ENCODE data around the gene ARHGAP18. TPM values are rescaled to one million over a fixed set of nuclear protein-coding genes. Genes with fewer than 3 reads are reported as not detected.

ARHGAP18 gene
- total and polyA plus RNA-seq, 4 experiments from 2014 or later: 2.3 to 4.6 (median 4.0) TPM

DNA sequence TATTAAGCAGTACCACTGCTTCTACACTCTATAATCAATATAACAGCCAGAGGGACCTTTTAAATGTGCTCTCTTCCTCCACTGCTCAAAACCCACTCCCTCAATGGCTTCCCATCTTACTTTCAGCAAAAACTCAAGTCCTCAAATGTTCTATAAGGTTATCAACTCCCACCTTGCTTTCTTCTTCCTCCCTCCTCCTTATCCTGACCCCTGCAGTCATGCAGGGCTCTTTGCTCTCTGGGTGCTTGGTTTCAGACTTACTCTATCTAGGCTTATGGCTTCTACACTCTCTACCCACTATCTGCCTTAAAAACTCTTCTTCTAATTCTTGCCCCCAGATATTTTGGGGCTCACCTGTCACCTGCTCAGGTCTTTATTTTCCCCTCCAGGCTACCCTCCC is 5.3 kb downstream of the ARHGAP18 start:
- Histone ChIP-seq H3K36me3 (ENCODE audit: insufficient read depth, low read length) (no peaks in the 10 kb centered on the region), H3K4me1 (ENCODE audit: insufficient read depth, low read length) (peaks cover 29% of the 10 kb centered on the region), H3K9me3 (ENCODE audit: control insufficient read depth in 1 of 2, low read length in 2 of 2) (no peaks in the 10 kb centered on the region), H3K4me3 (ENCODE audit: low read length in 2 of 2) (no peak overlapping the region), H3K27ac (ENCODE audit: low read depth, low read length) (no peak overlapping the region), H3K27me3 (ENCODE audit: insufficient read depth, low read length) (no peaks in the 10 kb centered on the region)
- DNase-seq: no peak
- H3K4me3 Mint-ChIP-seq: no peak overlapping the region
- H3K9me3 Mint-ChIP-seq: no peaks in the 10 kb centered on the region
- no peaks in the 10 kb centered on the region for H3K27me3 Mint-ChIP-seq
- H3K4me1 Mint-ChIP-seq: peaks cover 23 to 38% (median 32%) of the 10 kb centered on the region in 4 donors
- ChIA-PET POLR2A (ENCODE audit: partially characterized antibody) (interaction anchor here (0.7 kb wide), 1 partner anchor 33 kb away, joined by 3 read pairs; no protein-coding TSS in a partner anchor), CTCF (ENCODE audit: partially characterized antibody) (interaction anchor here (1.0 kb wide), 1 partner anchor 10 kb away, joined by 3 read pairs; no protein-coding TSS in a partner anchor)
- H3K36me3 Mint-ChIP-seq: peaks cover 1 to 5% of the 10 kb centered on the region in 2 donors
- peak overlapping the region in 1 of 7 donors; percentile 27 for H3K27ac Mint-ChIP-seq
- intact Hi-C loops (cut with micrococcal nuclease): no loop called here

DNA sequence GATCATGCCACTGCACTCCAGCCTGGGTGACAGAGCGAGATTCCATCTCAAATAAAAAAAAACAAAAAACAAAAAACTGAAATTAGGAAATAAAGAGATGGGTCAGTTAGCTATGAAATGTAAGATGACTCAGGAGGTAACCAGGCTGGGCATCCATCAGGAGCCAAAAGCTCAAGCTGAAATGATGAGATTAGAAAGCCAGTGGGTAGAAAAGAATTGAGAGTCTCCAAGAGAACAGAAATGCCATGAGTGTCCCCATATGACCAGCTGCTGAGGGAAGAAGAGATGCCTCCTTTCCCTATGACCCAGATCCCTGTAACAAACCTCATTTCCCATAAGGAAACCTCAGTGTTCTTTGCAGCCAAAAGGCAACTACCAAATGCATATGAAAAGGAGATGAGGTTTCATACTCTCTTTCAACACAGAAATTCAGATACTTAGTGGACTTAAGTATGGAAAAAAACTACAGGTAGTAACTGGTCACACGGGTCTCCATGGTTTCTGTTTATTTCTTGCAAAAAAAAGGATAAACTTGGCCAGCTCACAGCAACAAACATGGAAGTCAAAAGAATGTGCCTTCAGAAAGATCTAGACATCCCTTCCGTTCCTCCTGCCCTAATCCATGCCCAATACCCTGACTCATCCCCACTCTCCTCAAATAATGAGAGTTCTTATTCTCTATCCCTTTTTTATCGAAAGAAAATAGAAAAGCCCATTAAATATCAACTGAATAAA is 8.1 kb downstream of the ARHGAP18 start:
- intact Hi-C loops (cut with micrococcal nuclease): no loop called here
- CTCF ChIA-PET (ENCODE audit: partially characterized antibody): interaction anchor here (1.2 kb wide), 1 partner anchor 18 kb away, joined by 3 read pairs; no protein-coding TSS in a partner anchor

DNA sequence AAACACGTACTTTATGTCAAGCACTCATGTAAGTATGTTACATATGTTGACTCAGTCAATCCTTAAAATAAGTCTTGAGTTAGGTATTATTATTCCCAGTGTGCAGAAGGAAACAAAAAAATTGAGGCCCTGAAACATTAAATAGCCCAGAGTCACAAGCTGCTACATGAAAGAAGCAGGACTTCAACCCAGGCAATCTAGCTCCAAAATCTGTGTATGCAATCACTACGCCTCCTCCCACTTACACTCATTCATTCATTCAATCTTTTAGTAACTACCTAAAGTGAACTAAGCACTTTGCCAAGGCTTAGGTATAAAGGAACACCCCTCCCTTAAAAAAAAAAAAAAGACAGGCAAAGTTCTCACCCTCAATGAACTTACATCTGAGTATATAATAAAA is 9.3 kb downstream of the ARHGAP18 start:
- no peaks in the 10 kb centered on the region for H3K9me3 ChIP-seq (ENCODE audit: control insufficient read depth in 1 of 2, low read length in 2 of 2)
- H3K27ac Mint-ChIP-seq: no peak overlapping the region
- H3K36me3 ChIP-seq (ENCODE audit: insufficient read depth, low read length): no peaks in the 10 kb centered on the region
- H3K27ac ChIP-seq (ENCODE audit: low read depth, low read length): no peak overlapping the region
- CTCF ChIA-PET (ENCODE audit: partially characterized antibody): interaction anchor here (1.0 to 2.4 kb wide), 5 partner anchors 9 to 103 kb away, joined by 3 to 8 read pairs (median 7); partner anchors contain the start of gene ARHGAP18
- H3K27me3 Mint-ChIP-seq: no peaks in the 10 kb centered on the region
- peaks cover 20% of the 10 kb centered on the region for H3K4me1 ChIP-seq (ENCODE audit: insufficient read depth, low read length)
- no peak overlapping the region for H3K4me3 ChIP-seq (ENCODE audit: low read length in 2 of 2)
- H3K4me3 Mint-ChIP-seq: no peak overlapping the region
- peaks cover 21 to 30% (median 25%) of the 10 kb centered on the region in 4 donors for H3K4me1 Mint-ChIP-seq
- no peaks in the 10 kb centered on the region for H3K27me3 ChIP-seq (ENCODE audit: insufficient read depth, low read length)
- intact Hi-C loops (cut with micrococcal nuclease): no loop called here
- H3K36me3 Mint-ChIP-seq: no peaks in the 10 kb centered on the region
- POLR2A ChIA-PET (ENCODE audit: partially characterized antibody): interaction anchor here (2.4 kb wide), 1 partner anchor 9 kb away, joined by 13 read pairs; the partner anchor contains the start of gene ARHGAP18
- DNase-seq: no peak
- H3K9me3 Mint-ChIP-seq: no peaks in the 10 kb centered on the region

More for the DNA sequence above, 8.1 kb downstream of the ARHGAP18 start:
- peaks cover 10% of the 10 kb centered on the region for H3K4me1 ChIP-seq (ENCODE audit: insufficient read depth, low read length)
- no peaks in the 10 kb centered on the region for H3K27me3 ChIP-seq (ENCODE audit: insufficient read depth, low read length)
- H3K4me3 ChIP-seq (ENCODE audit: low read length in 2 of 2): no peak overlapping the region
- H3K36me3 ChIP-seq (ENCODE audit: insufficient read depth, low read length): no peaks in the 10 kb centered on the region
- Mint-ChIP-seq H3K36me3 (peaks cover 0 to 5% of the 10 kb centered on the region in 2 donors), H3K27me3 (no peaks in the 10 kb centered on the region), H3K4me1 (peaks cover 12 to 17% (median 14%) of the 10 kb centered on the region in 4 donors), H3K4me3 (no peak overlapping the region), H3K9me3 (no peaks in the 10 kb centered on the region), H3K27ac (no peak overlapping the region)
- no peaks in the 10 kb centered on the region for H3K9me3 ChIP-seq (ENCODE audit: control insufficient read depth in 1 of 2, low read length in 2 of 2)
- H3K27ac ChIP-seq (ENCODE audit: low read depth, low read length): no peak overlapping the region
- POLR2A ChIA-PET (ENCODE audit: partially characterized antibody): interaction anchor here (0.7 to 1.1 kb wide), 2 partner anchors 8 to 72 kb away, joined by 3 to 4 read pairs; partner anchors contain the start of gene ARHGAP18
- DNase-seq: no peak

DNA sequence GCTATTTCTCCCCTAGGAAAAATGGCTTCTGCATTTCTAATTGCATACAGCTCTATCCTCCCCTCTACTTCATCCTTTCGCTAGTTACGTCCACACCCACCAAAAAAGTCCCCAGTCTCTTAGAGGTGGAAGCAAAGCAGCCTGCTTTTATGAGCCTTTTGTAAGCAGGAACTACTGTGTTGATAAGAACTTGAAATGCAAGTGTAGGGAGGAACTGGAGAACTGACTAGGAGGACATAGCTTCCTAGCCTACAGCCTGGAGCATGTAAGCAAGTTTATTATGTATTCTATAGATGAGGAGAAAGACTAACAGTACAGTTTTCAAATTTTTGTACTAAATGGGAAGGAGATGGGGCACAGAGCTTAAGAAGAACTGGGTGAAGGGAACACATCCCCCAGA is 10.3 kb downstream of the ARHGAP18 start:
- Mint-ChIP-seq H3K4me3 (no peak overlapping the region), H3K9me3 (no peaks in the 10 kb centered on the region), H3K27ac (no peak overlapping the region), H3K36me3 (no peaks in the 10 kb centered on the region), H3K4me1 (peaks cover 23 to 33% (median 26%) of the 10 kb centered on the region in 4 donors), H3K27me3 (no peaks in the 10 kb centered on the region)
- no peak overlapping the region for H3K4me3 ChIP-seq (ENCODE audit: low read length in 2 of 2)
- ChIA-PET CTCF (ENCODE audit: partially characterized antibody) (interaction anchor here (0.8 to 2.4 kb wide), 6 partner anchors 10 to 102 kb away, joined by 3 to 8 read pairs (median 6); partner anchors contain the start of gene ARHGAP18), POLR2A (ENCODE audit: partially characterized antibody) (interaction anchor here (0.7 to 2.4 kb wide), 4 partner anchors 10 to 21 kb away, joined by 3 to 13 read pairs (median 3); partner anchors contain the start of gene ARHGAP18)
- H3K27me3 ChIP-seq (ENCODE audit: insufficient read depth, low read length): no peaks in the 10 kb centered on the region
- no peaks in the 10 kb centered on the region for H3K9me3 ChIP-seq (ENCODE audit: control insufficient read depth in 1 of 2, low read length in 2 of 2)
- H3K36me3 ChIP-seq (ENCODE audit: insufficient read depth, low read length): no peaks in the 10 kb centered on the region
- DNase-seq: no peak
- H3K4me1 ChIP-seq (ENCODE audit: insufficient read depth, low read length): peaks cover 26% of the 10 kb centered on the region
- H3K27ac ChIP-seq (ENCODE audit: low read depth, low read length): no peak overlapping the region
- intact Hi-C loops (cut with micrococcal nuclease): no loop called here

DNA sequence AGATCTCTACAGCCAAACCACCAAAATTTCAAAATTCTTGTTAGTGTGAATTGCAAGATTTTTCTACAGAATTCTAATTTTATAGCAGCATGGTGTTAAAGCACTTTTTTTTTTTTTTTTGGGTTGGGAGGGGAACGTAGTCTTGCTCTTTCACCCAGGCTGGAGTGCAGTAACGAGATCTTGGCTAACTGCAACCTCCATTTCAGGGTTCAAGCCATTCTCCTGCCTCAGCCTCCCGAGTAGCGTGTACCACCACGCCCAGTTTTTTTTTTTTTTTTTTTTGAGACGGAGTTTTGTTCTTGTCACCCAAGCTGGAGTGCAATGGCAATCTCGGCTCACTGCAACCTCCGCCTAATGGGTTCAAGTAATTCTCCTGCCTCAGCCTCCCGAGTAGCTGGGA is 11.5 kb downstream of the ARHGAP18 start:
- H3K36me3 ChIP-seq (ENCODE audit: insufficient read depth, low read length): no peaks in the 10 kb centered on the region
- peaks cover 23 to 29% (median 27%) of the 10 kb centered on the region in 4 donors for H3K4me1 Mint-ChIP-seq
- intact Hi-C loops (cut with micrococcal nuclease): no loop called here
- CTCF ChIA-PET (ENCODE audit: partially characterized antibody): no interaction called here
- no peak overlapping the region for H3K4me3 Mint-ChIP-seq
- POLR2A ChIA-PET (ENCODE audit: partially characterized antibody): no interaction called here
- H3K27ac Mint-ChIP-seq: no peak overlapping the region
- DNase-seq: no peak
- H3K9me3 ChIP-seq (ENCODE audit: control insufficient read depth in 1 of 2, low read length in 2 of 2): no peaks in the 10 kb centered on the region
- no peaks in the 10 kb centered on the region for H3K27me3 ChIP-seq (ENCODE audit: insufficient read depth, low read length)
- peaks cover 26% of the 10 kb centered on the region for H3K4me1 ChIP-seq (ENCODE audit: insufficient read depth, low read length)
- H3K27ac ChIP-seq (ENCODE audit: low read depth, low read length): no peak overlapping the region
- no peaks in the 10 kb centered on the region for H3K27me3 Mint-ChIP-seq
- no peaks in the 10 kb centered on the region for H3K9me3 Mint-ChIP-seq
- H3K4me3 ChIP-seq (ENCODE audit: low read length in 2 of 2): no peak overlapping the region
- H3K36me3 Mint-ChIP-seq: no peaks in the 10 kb centered on the region

DNA sequence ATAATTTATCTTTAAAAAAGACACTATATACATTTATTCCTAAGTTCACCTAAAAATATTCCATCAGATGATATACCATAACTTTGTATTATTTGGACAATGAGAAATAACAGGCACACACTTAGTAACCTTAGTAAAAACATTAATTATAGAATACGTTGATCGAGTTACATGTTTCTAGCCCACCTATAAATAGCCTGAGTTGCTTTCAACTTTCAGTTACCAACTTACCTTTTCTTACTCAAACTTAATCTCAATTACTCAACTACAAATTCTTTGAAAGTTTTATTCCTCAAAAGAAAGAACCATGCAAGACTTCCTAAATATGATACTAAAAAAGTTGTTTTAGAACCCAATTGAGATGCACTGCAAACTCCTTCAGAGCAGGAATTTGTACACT is 12.2 kb downstream of the ARHGAP18 start:
- CTCF ChIA-PET (ENCODE audit: partially characterized antibody): no interaction called here
- POLR2A ChIA-PET (ENCODE audit: partially characterized antibody): no interaction called here

DNA sequence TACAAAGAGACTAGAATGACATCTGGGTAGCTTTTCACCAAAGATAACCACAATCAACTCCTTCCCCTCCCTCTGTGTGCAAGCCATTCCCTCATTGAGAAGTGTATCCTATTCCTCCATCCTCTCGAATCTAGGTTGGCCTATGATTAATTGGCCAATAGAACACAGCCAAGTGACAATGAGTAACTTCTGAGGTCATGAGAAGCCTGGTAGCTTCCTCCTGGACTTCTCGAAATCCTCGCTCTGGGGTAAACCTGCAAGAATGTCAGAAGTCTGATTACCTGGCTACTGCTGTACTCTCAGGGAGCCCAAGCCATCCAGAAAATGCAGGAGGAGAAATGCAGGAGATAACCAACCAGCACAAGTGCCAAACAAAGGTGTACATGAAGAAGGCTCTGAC is 13.1 kb downstream of the ARHGAP18 start:
- peak overlapping the region in 1 of 7 donors; percentile 7 for H3K27ac Mint-ChIP-seq
- H3K27me3 Mint-ChIP-seq: no peaks in the 10 kb centered on the region
- Histone ChIP-seq H3K4me1 (ENCODE audit: insufficient read depth, low read length) (peaks cover 26% of the 10 kb centered on the region), H3K9me3 (ENCODE audit: control insufficient read depth in 1 of 2, low read length in 2 of 2) (no peaks in the 10 kb centered on the region), H3K4me3 (ENCODE audit: low read length in 2 of 2) (no peak overlapping the region), H3K36me3 (ENCODE audit: insufficient read depth, low read length) (no peaks in the 10 kb centered on the region), H3K27ac (ENCODE audit: low read depth, low read length) (no peak overlapping the region), H3K27me3 (ENCODE audit: insufficient read depth, low read length) (no peaks in the 10 kb centered on the region)
- no peak for DNase-seq
- no peaks in the 10 kb centered on the region for H3K9me3 Mint-ChIP-seq
- H3K4me1 Mint-ChIP-seq: peaks cover 22 to 33% (median 26%) of the 10 kb centered on the region in 4 donors
- no peaks in the 10 kb centered on the region for H3K36me3 Mint-ChIP-seq
- intact Hi-C loops (cut with micrococcal nuclease): no loop called here
- H3K4me3 Mint-ChIP-seq: no peak overlapping the region
- CTCF ChIA-PET (ENCODE audit: partially characterized antibody): interaction anchor here (0.9 to 1.1 kb wide), 4 partner anchors 9 to 36 kb away, joined by 3 read pairs; no protein-coding TSS in a partner anchor
- POLR2A ChIA-PET (ENCODE audit: partially characterized antibody): no interaction called here

More for the DNA sequence above, 12.2 kb downstream of the ARHGAP18 start:
- no peak for DNase-seq
- Histone ChIP-seq H3K27me3 (ENCODE audit: insufficient read depth, low read length) (no peaks in the 10 kb centered on the region), H3K36me3 (ENCODE audit: insufficient read depth, low read length) (no peaks in the 10 kb centered on the region), H3K4me1 (ENCODE audit: insufficient read depth, low read length) (peaks cover 26% of the 10 kb centered on the region), H3K9me3 (ENCODE audit: control insufficient read depth in 1 of 2, low read length in 2 of 2) (no peaks in the 10 kb centered on the region), H3K27ac (ENCODE audit: low read depth, low read length) (no peak overlapping the region), H3K4me3 (ENCODE audit: low read length in 2 of 2) (no peak overlapping the region)
- Mint-ChIP-seq H3K27me3 (no peaks in the 10 kb centered on the region), H3K27ac (no peak overlapping the region), H3K36me3 (no peaks in the 10 kb centered on the region), H3K9me3 (no peaks in the 10 kb centered on the region), H3K4me1 (peaks cover 24 to 29% (median 26%) of the 10 kb centered on the region in 4 donors), H3K4me3 (no peak overlapping the region)
- intact Hi-C loops (cut with micrococcal nuclease): no loop called here

Data from CD4-positive, alpha-beta memory T cell (primary cell).